SK-N-SH (cell line): ENCODE results near the gene ACVR2B. TPM values are rescaled to one million over a fixed set of nuclear protein-coding genes. Genes with fewer than 3 reads are reported as not detected.

ENCODE experiments used
- CTCF ChIA-PET: fragments of 300-600, 350-600 bp; formaldehyde crosslinking; extraction: SDS; loops from one replicate; lab custom pipeline; 2021; lab: Yijun Ruan, JAX
- POLR2A ChIA-PET: fragments of 350-600 bp; sonication (Branson Sonifier 250); formaldehyde crosslinking; extraction: SDS; loops from one replicate; lab custom pipeline; 2020; ENCODE audit warnings: antibody characterized with exemption, inconsistent platforms; lab: Yijun Ruan, JAX
- DNase-seq: peaks from one replicate; pipeline ENCODE4 v3.0.0; 2012
- H2AFZ ChIP-seq: fragments of 200-600 bp; sonication (generic); 2 replicates; pipeline ENCODE4 v1.8.1; 2016; ENCODE audit warnings: antibody characterized with exemption, mild to moderate bottlenecking, low read depth
- H3F3A ChIP-seq: fragments of 200-600 bp; sonication (generic); replicated peaks from 2 replicates; pipeline ENCODE3; 2016; ENCODE audit warnings: antibody characterized with exemption, mild to moderate bottlenecking; ENCODE audit not compliant: insufficient read depth
- H3K27ac ChIP-seq, 2 experiments: fragments of 200-500 bp in 1 of 2; fragments of 200-600 bp in 1 of 2; sonication (Bioruptor generic) in 1 of 2; sonication (generic), shearing (Covaris generic) in 1 of 2; 2 replicates each; pipeline versions ENCODE4 v1.5.1 to v1.6.1; 2014 to 2016; ENCODE audit warnings: low read depth in 2 of 2, inconsistent platforms in 1 of 2, low read length in 1 of 2, mild to moderate bottlenecking in 1 of 2, mixed read lengths in 1 of 2
- H3K27me3 ChIP-seq: fragments of 200-600 bp; sonication (generic), shearing (Covaris generic); 2 replicates; pipeline ENCODE4 v1.6.1; 2016; ENCODE audit warnings: mixed run types; ENCODE audit not compliant: insufficient read depth
- H3K36me3 ChIP-seq, 2 experiments: fragments of 200-500 bp in 1 of 2; fragments of 200-600 bp in 1 of 2; sonication (Bioruptor generic) in 1 of 2; sonication (generic) in 1 of 2; replicated peaks in 1 of 2; 2 replicates each; pipeline versions ENCODE3 to v1.5.1; 2014 to 2016; ENCODE audit warnings: low read length in 1 of 2, mild to moderate bottlenecking in 1 of 2; ENCODE audit not compliant: insufficient read depth in 2 of 2, control insufficient read depth in 1 of 2
- H3K4me1 ChIP-seq, 2 experiments: fragments of 200-500 bp in 1 of 2; fragments of 200-600 bp in 1 of 2; sonication (Bioruptor generic) in 1 of 2; sonication (generic), shearing (Covaris generic) in 1 of 2; 2 replicates each; pipeline versions ENCODE4 v1.5.1 to v1.6.1; 2014 to 2016; ENCODE audit warnings: low read depth in 1 of 2, low read length in 1 of 2, mixed run types in 1 of 2; ENCODE audit not compliant: insufficient read depth in 2 of 2, control insufficient read depth in 1 of 2
- H3K4me2 ChIP-seq: fragments of 200-600 bp; sonication (generic), shearing (Covaris generic); 2 replicates; pipeline ENCODE4 v1.6.1; 2017; ENCODE audit warnings: mixed run types
- H3K4me3 ChIP-seq, 2 experiments: fragments of 200-500 bp in 1 of 2; fragments of 200-600 bp in 1 of 2; sonication (Bioruptor generic) in 1 of 2; sonication (generic), shearing (Covaris generic) in 1 of 2; 2 replicates each; pipeline versions ENCODE4 v1.5.1 to v1.8.1; 2014 to 2016; ENCODE audit warnings: low read depth in 2 of 2, inconsistent platforms in 1 of 2, low read length in 1 of 2, mild to moderate bottlenecking in 1 of 2, mixed read lengths in 1 of 2, moderate library complexity in 1 of 2
- H3K79me2 ChIP-seq: fragments of 200-600 bp; sonication (generic); 2 replicates; pipeline ENCODE4 v1.8.1; 2017; ENCODE audit warnings: mild to moderate bottlenecking; ENCODE audit not compliant: insufficient read depth
- H3K9ac ChIP-seq: fragments of 200-600 bp; sonication (generic); 2 replicates; pipeline ENCODE4 v1.6.1; 2017; ENCODE audit warnings: mixed run types
- H3K9me2 ChIP-seq: fragments of 200-600 bp; sonication (generic); 2 replicates; pipeline ENCODE4 v1.6.1; 2017; ENCODE audit warnings: mixed run types
- H3K9me3 ChIP-seq: fragments of 200-600 bp; sonication (generic); 2 replicates; pipeline ENCODE4 v1.6.1; 2017; ENCODE audit warnings: mixed run types, mild to moderate bottlenecking, moderate library complexity
- H4K20me1 ChIP-seq: fragments of 200-600 bp; sonication (generic); 2 replicates; pipeline ENCODE4 v1.6.1; 2017; ENCODE audit warnings: mild to moderate bottlenecking, mixed run types; ENCODE audit not compliant: insufficient read depth
- ELF1 ChIP-seq: IDR thresholded peaks from 2 replicates; pipeline ENCODE4 v1.4.0; 2012
- EZH2phosphoT487 ChIP-seq: fragments of 200-600 bp; sonication (generic); IDR thresholded peaks from 2 replicates; pipeline ENCODE4 v1.6.1; 2017; ENCODE audit warnings: low read depth, mixed run types, mild to moderate bottlenecking, antibody characterized with exemption, moderate library complexity, borderline replicate concordance
- JUND ChIP-seq: IDR thresholded peaks from 2 replicates; pipeline ENCODE4 v1.4.0; 2012
- MXI1 ChIP-seq: IDR thresholded peaks from 2 replicates; pipeline ENCODE4 v1.6.1; 2012; ENCODE audit warnings: mild to moderate bottlenecking, low read depth, low read length, improper control_type of control experiment
- NRF1 ChIP-seq: IDR thresholded peaks from 2 replicates; pipeline ENCODE4 v1.6.1; 2012; ENCODE audit warnings: low read depth, mild to moderate bottlenecking, low read length
- POLR2AphosphoS5 ChIP-seq: IDR thresholded peaks from 2 replicates; pipeline ENCODE4 v1.6.1; 2012; ENCODE audit warnings: low read depth, low read length
- TCF12 ChIP-seq: IDR thresholded peaks from 2 replicates; pipeline ENCODE4 v1.4.0; 2012
- WGBS: methylation state at CpG from one replicate; pipeline ENCODE4 v1.1.6; 2017; ENCODE audit warnings: low lambda C conversion rate; 5-methylcytosine and 5-hydroxymethylcytosine counted together
- polyA plus RNA-seq, 3 experiments: library from polyadenylated mRNA; depleted of rRNA; stranded (reverse); fragments of >200 nt; gene quantifications; 2 replicates each; pipeline ENCODE4 v1.2.3, GENCODE V29; 2012
- TF ChIP-seq, protein P1 (sequence below): IDR thresholded peaks from 2 replicates; pipeline ENCODE4 v1.4.0; 2012; ENCODE audit warnings: low read depth, borderline replicate concordance
- TF ChIP-seq, protein P2 (sequence below): IDR thresholded peaks from 2 replicates; pipeline ENCODE4; 2012

Gene ACVR2B
- polyA plus RNA-seq, 1 of the 3 experiments (the other 2 are of a cell fraction) = 1.4 TPM

DNA sequence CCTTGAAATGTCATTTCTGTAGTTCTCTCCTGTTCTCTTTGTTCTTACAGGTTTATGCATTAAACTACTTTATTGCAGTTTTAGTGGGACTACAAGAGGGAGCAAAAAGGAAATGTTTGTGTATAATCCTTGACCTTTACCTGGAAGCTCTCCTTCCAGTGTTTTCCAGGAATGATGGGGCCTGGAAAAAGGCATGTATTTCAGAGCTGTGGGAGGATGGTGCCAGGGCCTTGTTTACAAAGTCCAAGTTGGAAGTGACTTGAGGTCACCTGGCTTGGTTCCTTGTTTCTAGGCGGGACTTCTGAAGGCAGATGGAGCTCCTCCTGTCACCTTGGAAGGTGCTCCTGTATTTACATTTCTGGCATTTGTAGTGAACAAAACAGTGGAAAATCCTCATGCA lies 15.1 kb downstream of the ACVR2B start:
- Histone ChIP-seq H4K20me1 (no peaks in the 10 kb centered on the region), H3K9me3 (peaks cover 20% of the 10 kb centered on the region), H3K4me2 (no peak overlapping the region), H3K4me3 (no peak overlapping the region), H3K27me3 (no peaks in the 10 kb centered on the region), H3K36me3 (peaks cover 0 to 2% of the 10 kb centered on the region in 2 experiments), H3K27ac (no peak overlapping the region), H2AFZ (no peak overlapping the region), H3F3A (no peaks in the 10 kb centered on the region), H3K9ac (no peak overlapping the region), H3K9me2 (no peaks in the 10 kb centered on the region), H3K4me1 (peaks cover 0 to 7% of the 10 kb centered on the region in 2 experiments; a peak in 1 of 4 replicates), H3K79me2 (peaks cover 29% of the 10 kb centered on the region; the same call in 1 of the 2 replicates)
- DNase-seq = no peak
- ChIA-PET POLR2A (no interaction called here), CTCF (interaction anchor here (0.7 to 3.5 kb wide), 3 partner anchors 11 to 122 kb away, joined by 3 to 21 read pairs (median 5); partner anchors contain the start of gene XYLB)
- 100% methylated on average over 1 of the region's 1 CpG for WGBS
- no peak for TF ChIP-seq JUND
- TF ChIP-seq POLR2AphosphoS5 = no peak
- TF ChIP-seq TCF12 = no peak

DNA sequence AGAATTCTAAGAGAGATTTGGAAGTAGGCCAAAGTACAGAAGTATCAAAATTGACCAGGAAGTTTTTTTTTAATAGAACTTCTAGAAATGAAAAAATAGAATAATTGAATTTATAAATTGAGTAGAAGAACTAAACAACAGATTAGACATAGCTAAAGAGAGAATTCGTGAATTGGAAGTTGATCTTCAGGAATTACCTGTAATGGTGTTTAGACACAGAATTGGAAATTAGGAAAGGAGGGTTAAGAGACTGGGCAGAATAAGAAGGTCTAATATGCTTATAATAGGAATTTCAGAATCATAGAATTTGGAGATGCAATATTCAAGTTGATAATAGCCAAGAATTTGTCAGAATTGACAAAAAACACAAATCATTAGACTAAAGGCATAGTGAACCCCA lies 16.2 kb downstream of the ACVR2B start:
- ChIA-PET CTCF (interaction anchor here (0.7 to 3.5 kb wide), 5 partner anchors 10 to 235 kb away, joined by 3 to 21 read pairs (median 3); partner anchors contain the start of gene XYLB), POLR2A (no interaction called here)
- DNase-seq = no peak
- no peaks in the 10 kb centered on the region for H3K9me2 ChIP-seq
- WGBS = 100% methylated on average over 1 of the region's 1 CpG
- H3K36me3 ChIP-seq = peaks cover 0 to 2% of the 10 kb centered on the region in 2 experiments
- H3K9me3 ChIP-seq = peaks cover 20% of the 10 kb centered on the region
- no peaks in the 10 kb centered on the region for H3K27me3 ChIP-seq
- TF ChIP-seq EZH2phosphoT487 (no peak), ELF1 (no peak), NRF1 (no peak), MXI1 (no peak)
- TF ChIP-seq, protein P1, sequence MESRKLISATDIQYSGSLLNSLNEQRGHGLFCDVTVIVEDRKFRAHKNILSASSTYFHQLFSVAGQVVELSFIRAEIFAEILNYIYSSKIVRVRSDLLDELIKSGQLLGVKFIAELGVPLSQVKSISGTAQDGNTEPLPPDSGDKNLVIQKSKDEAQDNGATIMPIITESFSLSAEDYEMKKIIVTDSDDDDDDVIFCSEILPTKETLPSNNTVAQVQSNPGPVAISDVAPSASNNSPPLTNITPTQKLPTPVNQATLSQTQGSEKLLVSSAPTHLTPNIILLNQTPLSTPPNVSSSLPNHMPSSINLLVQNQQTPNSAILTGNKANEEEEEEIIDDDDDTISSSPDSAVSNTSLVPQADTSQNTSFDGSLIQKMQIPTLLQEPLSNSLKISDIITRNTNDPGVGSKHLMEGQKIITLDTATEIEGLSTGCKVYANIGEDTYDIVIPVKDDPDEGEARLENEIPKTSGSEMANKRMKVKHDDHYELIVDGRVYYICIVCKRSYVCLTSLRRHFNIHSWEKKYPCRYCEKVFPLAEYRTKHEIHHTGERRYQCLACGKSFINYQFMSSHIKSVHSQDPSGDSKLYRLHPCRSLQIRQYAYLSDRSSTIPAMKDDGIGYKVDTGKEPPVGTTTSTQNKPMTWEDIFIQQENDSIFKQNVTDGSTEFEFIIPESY = no peak
- TF ChIP-seq, protein P2, sequence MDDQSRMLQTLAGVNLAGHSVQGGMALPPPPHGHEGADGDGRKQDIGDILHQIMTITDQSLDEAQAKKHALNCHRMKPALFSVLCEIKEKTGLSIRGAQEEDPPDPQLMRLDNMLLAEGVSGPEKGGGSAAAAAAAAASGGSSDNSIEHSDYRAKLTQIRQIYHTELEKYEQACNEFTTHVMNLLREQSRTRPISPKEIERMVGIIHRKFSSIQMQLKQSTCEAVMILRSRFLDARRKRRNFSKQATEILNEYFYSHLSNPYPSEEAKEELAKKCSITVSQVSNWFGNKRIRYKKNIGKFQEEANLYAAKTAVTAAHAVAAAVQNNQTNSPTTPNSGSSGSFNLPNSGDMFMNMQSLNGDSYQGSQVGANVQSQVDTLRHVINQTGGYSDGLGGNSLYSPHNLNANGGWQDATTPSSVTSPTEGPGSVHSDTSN = no peak
- H3K27ac ChIP-seq = no peak overlapping the region
- H3K4me2 ChIP-seq = no peak overlapping the region
- no peak overlapping the region for H2AFZ ChIP-seq
- peaks cover 24% of the 10 kb centered on the region; the same call in 1 of the 2 replicates for H3K79me2 ChIP-seq
- peaks cover 0 to 10% of the 10 kb centered on the region in 2 experiments; a peak in 1 of 4 replicates for H3K4me1 ChIP-seq
- no peaks in the 10 kb centered on the region for H3F3A ChIP-seq
- H4K20me1 ChIP-seq = no peaks in the 10 kb centered on the region
- H3K9ac ChIP-seq = no peak overlapping the region
- H3K4me3 ChIP-seq = no peak overlapping the region
